Ovary (tissue), 9 donors: Measurements from ENCODE around the gene PRR30. TPM values are rescaled to one million over a fixed set of nuclear protein-coding genes. Genes with fewer than 3 reads are reported as not detected.

Experiments
- DNase-seq, 5 donors: peaks; one replicate each; pipeline ENCODE4 v3.0.0-alpha.2; 2019 to 2020
- H3K27ac ChIP-seq, 2 donors: fragments of 200-600 bp; one replicate each; pipeline versions ENCODE4 v1.5.1 to v1.8.0; 2019 to 2022
- H3K27me3 ChIP-seq: fragments of 200-600 bp; one replicate; pipeline ENCODE4 v1.8.0; 2022
- H3K36me3 ChIP-seq: fragments of 200-600 bp; sonication (generic); one replicate; pipeline ENCODE4 v1.5.1; 2019
- H3K4me1 ChIP-seq: one replicate; pipeline ENCODE4 v1.8.1; 2013; ENCODE audit warnings: mild to moderate bottlenecking, moderate library complexity; ENCODE audit not compliant: insufficient read depth
- H3K4me3 ChIP-seq: fragments of 200-600 bp; sonication (generic); one replicate; pipeline ENCODE4 v1.5.1; 2017
- H3K9me3 ChIP-seq, 2 donors: fragments of 200-600 bp in 1 of 2; sonication (generic) in 1 of 2; one replicate each; pipeline versions ENCODE4 v1.5.1 to v1.8.1; 2013 to 2019; ENCODE audit warnings: mild to moderate bottlenecking in 1 of 2, moderate library complexity in 1 of 2
- EP300 ChIP-seq: sonication (generic); formaldehyde crosslinking; IDR thresholded peaks from one replicate; pipeline ENCODE4 v1.6.1; 2017; ENCODE audit warnings: antibody characterized with exemption
- POLR2A ChIP-seq: fragments of 450-650 bp; IDR thresholded peaks from one replicate; pipeline ENCODE4 v1.6.1; 2017; ENCODE audit warnings: antibody characterized with exemption, mild to moderate bottlenecking, moderate library complexity
- WGBS, 3 donors: extraction: QIAGEN DNeasy Blood & Tissue Kit in 1 of 3; methylation state at CpG; one replicate each; pipeline versions ENCODE4 v1.1.5 to v1.1.7; 2013 to 2017; 5-methylcytosine and 5-hydroxymethylcytosine counted together
- intact Hi-C, 4 donors: fragments of 100-400 bp; cut with DNase I; formaldehyde crosslinking; loops; one replicate each; pipeline versions ENCODE4 v1.11.0 to v1.15.1; 2022 to 2023
- polyA plus RNA-seq, 2 donors: library from polyadenylated mRNA; stranded (reverse); fragments of 200-250 nt in 1 of 2; fragments of 350-450 nt in 1 of 2; fragmentation: Illumina TruSeq in 1 of 2; extraction: RNeasy Lipid Tissue Mini Kit (QIAGEN cat#74804) in 1 of 2; gene quantifications; one replicate each; pipeline ENCODE4 v1.2.3, GENCODE V29; 2013 to 2014
- total RNA-seq, 7 donors: library from RNA; depleted of rRNA in 2 of 7; stranded (reverse); fragments of >200 nt in 2 of 7; fragmentation: NEBNext Ultra II Directional in 3 of 7; extraction: Animal tissue kit (Norgen Biotek cat#: 25700) in 3 of 7; gene quantifications; one replicate each; pipeline versions ENCODE4 v1.1.0 to v1.2.4, GENCODE V29; 2016 to 2023
- TF ChIP-seq, protein P1 (sequence below), 3 donors: fragments of 450-650 bp in 2 of 3; fragments of 200-600 bp in 1 of 3; IDR thresholded peaks; one replicate each; pipeline versions ENCODE4 v1.5.1 to v1.8.0; 2016 to 2022; ENCODE audit warnings: antibody characterized with exemption in 3 of 3, mild to moderate bottlenecking in 1 of 3
- donor health status: DM: no; HTN: no; CAD: no; lungs with moderate emphysema.
- donor health status: DM: no; HTN: no; CAD: no.
- donor health status: Bipolar disorder and iron deficiency.
- donor health status: DM: yes; HTN: yes; CAD: no.
- donor health status: DM: no; HTN: no; CAD: no.
- donor health status: DM: yes; HTN: yes; CAD: no.

The PRR30 gene
- total and polyA plus RNA-seq, 9 donors: not detected

DNA sequence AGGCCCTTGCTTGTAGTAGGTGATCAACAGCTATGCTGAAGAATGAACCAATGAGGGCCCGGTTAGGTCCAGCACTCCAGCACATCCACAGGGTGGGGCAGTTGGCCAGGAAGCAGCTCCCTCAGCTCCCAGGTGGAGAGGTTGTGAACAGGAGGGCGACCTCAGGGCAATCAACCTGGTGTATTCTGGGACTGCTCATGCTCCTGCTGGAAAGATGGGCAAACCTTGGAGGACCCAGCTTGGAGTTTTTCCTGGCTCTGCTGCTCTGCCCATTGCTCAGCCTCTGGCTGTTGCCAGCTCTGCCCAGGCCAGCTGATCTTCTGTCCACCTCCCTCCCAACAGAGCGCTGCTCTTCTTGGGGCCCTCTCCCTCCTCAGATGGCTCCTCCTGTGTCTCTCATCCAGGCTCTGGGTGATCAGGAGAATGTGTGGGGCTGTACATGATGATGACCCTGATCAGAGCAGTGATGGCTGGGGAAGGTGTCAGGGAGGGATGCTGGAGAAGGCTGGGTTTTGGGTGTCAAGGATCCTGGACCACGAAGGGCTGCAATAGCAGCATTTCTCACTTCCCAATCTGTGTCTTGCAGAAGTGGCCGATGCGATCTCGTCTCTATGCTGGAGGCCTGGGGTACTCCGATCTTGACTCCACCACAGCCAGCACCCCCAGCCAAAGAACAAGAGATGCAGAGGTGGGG, 13.0 kb upstream of the PRR30 start:
- Histone ChIP-seq H3K36me3 (no peaks in the 10 kb centered on the region), H3K9me3 (no peaks in the 10 kb centered on the region), H3K4me3 (no peak overlapping the region), H3K27ac (peak overlapping the region; percentile 30 to 77), H3K27me3 (no peaks in the 10 kb centered on the region), H3K4me1 (peaks cover 45% of the 10 kb centered on the region)
- TF ChIP-seq EP300: no peak
- no peak for TF ChIP-seq POLR2A
- TF ChIP-seq, protein P1, sequence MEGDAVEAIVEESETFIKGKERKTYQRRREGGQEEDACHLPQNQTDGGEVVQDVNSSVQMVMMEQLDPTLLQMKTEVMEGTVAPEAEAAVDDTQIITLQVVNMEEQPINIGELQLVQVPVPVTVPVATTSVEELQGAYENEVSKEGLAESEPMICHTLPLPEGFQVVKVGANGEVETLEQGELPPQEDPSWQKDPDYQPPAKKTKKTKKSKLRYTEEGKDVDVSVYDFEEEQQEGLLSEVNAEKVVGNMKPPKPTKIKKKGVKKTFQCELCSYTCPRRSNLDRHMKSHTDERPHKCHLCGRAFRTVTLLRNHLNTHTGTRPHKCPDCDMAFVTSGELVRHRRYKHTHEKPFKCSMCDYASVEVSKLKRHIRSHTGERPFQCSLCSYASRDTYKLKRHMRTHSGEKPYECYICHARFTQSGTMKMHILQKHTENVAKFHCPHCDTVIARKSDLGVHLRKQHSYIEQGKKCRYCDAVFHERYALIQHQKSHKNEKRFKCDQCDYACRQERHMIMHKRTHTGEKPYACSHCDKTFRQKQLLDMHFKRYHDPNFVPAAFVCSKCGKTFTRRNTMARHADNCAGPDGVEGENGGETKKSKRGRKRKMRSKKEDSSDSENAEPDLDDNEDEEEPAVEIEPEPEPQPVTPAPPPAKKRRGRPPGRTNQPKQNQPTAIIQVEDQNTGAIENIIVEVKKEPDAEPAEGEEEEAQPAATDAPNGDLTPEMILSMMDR (IDR thresholded peaks at IDR 0.05): no peak
- DNase-seq: peak in 2 of 5 donors; percentile 15 to 38
- intact Hi-C loops: no loop called here
- WGBS, 3 donors: 87 to 90% (median 90%) methylated on average over 8 of the region's 8 CpGs

DNA sequence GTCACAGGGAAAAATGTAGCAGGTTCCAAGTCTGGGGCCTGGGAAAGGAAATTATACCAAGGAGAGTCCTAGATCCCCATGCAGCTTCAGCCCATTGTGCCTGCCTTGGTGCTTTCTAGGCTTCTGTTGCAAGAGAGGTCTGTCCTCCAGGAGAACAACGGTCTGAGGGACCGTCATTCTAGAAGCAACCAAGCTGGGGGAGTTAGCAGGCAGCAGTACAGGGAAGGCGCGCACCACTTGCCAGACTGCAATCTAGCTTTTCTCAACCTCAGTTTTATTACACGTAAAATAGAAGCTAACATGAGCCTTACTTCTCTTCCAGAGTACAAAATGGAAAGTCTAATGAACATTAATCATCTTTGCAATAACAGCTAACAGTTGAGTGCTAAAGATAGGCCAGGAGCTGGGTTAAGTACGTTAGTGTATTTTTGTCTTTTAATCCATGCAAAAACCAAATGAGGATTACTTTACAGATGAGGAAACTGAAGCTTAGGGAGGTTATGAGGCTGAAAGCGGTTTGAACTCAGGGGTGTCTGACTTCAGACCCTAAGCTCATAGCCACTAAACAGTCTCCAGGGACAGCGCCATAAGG, 11.5 kb upstream of the PRR30 start:
- peak in 2 of 5 donors; percentile 27 to 46 for DNase-seq
- intact Hi-C loops: no loop called here
- no peaks in the 10 kb centered on the region for H3K27me3 ChIP-seq
- TF ChIP-seq EP300: no peak
- 34 to 38% (median 37%) methylated on average over 8 of the region's 8 CpGs for WGBS, 3 donors
- H3K27ac ChIP-seq: peak overlapping the region; percentile 15 to 78
- peak overlapping the region; percentile 36 for H3K4me3 ChIP-seq
- H3K9me3 ChIP-seq: no peaks in the 10 kb centered on the region
- H3K36me3 ChIP-seq: no peaks in the 10 kb centered on the region
- H3K4me1 ChIP-seq: peaks cover 42% of the 10 kb centered on the region

DNA sequence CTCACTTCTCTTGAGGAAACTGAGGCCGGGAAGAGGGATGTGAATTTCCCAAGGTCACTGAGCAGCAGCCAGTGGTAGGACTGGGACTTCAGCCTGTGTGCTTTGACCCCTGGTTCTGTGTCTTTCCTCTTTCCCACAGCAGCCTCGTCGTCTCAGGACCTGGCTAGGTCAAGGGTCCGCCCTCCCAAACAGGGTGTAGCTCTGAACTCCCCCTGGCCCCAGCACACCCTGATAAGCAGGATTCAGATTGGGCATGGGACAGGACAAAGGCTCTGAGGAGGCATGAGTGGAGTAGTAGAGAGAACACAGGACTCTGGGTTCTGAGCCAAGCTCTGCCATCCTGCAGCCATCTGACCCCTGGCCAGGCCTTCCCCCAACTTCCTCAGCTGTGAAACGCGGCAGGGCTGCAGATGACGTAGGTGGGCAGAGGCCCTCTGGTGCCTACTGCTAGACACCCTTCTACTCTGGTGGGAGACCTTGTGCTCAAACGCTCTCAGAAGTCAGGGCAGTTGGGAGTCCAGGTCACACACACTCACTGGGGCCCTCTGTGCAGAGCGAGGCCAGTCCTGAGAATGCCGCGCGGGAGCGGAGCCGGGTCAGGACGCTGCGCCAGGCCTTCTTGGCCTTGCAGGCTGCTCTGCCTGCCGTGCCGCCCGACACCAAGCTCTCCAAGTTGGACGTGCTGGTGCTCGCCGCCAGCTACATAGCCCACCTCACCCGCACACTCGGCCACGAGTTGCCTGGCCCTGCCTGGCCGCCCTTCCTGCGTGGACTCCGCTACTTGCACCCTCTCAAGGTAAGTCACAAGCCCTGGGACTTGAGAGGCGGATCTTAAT, 10.6 kb upstream of the PRR30 start:
- TF ChIP-seq, protein P1 (IDR thresholded peaks at IDR 0.05): no peak
- TF ChIP-seq EP300 (no peak), POLR2A (no peak)
- H3K36me3 ChIP-seq: no peaks in the 10 kb centered on the region
- no peaks in the 10 kb centered on the region for H3K9me3 ChIP-seq
- 34 to 43% (median 37%) methylated on average over 26 to 29 of the region's 29 CpGs for WGBS, 3 donors
- H3K4me1 ChIP-seq: peaks cover 35% of the 10 kb centered on the region
- intact Hi-C loops: no loop called here
- DNase-seq: peak in 2 of 5 donors; percentile 48 to 69
- H3K27me3 ChIP-seq: no peaks in the 10 kb centered on the region
- peak overlapping the region; percentile 15 to 78 for H3K27ac ChIP-seq
- H3K4me3 ChIP-seq: peak overlapping the region; percentile 36

DNA sequence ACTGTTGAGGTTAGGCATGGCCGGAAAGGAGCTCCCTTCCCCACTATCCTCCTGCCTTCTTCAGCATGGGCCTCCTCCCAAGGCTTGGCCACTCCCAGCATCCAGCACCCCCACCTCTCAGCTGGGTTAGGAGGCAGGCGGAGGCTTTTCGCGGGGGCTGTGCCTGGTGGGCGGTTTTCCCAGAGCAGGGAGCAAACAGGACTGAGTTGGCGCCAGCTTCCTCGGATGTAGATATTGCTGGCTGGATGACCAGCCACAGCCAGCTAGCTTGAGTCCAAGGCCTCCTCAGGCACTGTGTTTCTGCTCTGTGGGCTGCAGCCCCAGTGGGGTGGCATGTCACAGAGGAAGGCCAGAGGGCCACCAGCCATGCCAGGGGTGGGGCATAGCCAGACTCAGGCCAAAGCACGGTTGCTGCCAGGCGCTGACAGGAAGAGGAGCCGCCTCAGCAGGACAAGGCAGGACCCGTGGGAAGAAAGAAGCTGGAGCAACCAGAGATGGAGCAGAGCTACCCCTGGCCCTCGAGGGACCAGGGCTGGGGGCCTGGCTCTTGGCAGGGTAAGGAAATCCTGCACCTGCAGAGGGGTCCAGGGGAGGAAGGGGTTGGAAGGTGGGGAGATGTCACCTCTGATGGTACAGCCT, 9.7 kb upstream of the PRR30 start, which contains the start of gene TCF23:
Gene TCF23 (plus strand): TSS at position 204 of the 639 bp plus-strand sequence. CDS start 130 bp downstream, at position 334.
- TF ChIP-seq EP300: no peak
- TF ChIP-seq POLR2A: peak; percentile 34
- intact Hi-C loops: no loop called here
- peak within 1 kb of the TSS; percentile 15 to 78 for H3K27ac ChIP-seq
- H3K4me3 ChIP-seq: peak within 1 kb of the TSS; percentile 36
- H3K4me1 ChIP-seq: peaks cover 31% of the 10 kb centered on the region
- WGBS, 3 donors: 2 to 13% (median 6%) methylated on average over 11 to 12 of the region's 12 CpGs
- no peaks in the 10 kb centered on the region for H3K36me3 ChIP-seq
- no peaks in the 10 kb centered on the region for H3K27me3 ChIP-seq
- peak; percentile 93 to 96 (median 94) for DNase-seq
- H3K9me3 ChIP-seq: no peaks in the 10 kb centered on the region

DNA sequence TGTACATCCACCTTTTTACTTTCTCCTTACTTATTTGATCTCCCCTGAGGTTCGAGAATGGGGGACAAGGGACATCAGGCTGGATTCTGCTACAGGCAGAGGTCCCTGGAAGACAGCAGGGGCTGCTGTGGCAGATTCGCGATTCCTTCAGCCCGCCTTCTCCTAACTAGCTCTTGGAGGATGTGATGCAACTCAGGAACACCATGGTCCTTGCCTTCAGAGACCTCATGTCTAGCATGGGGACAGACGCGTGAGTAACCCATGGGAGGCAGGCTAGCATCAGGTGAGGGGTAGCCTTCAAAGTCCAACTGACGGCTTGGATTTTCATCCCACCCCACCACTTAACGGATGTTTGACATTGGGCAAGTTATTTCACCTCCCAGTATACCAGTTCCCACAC, 8.7 kb upstream of the PRR30 start:
- no peak overlapping the region for H3K4me3 ChIP-seq
- H3K27me3 ChIP-seq: no peaks in the 10 kb centered on the region
- H3K27ac ChIP-seq: no peak overlapping the region
- 91 to 96% (median 95%) methylated on average over 8 of the region's 8 CpGs for WGBS, 3 donors
- peaks cover 30% of the 10 kb centered on the region for H3K4me1 ChIP-seq
- TF ChIP-seq POLR2A (no peak), EP300 (no peak)
- TF ChIP-seq, protein P1 (IDR thresholded peaks at IDR 0.05): no peak
- H3K9me3 ChIP-seq: no peaks in the 10 kb centered on the region
- intact Hi-C loops: no loop called here
- DNase-seq: no peak
- H3K36me3 ChIP-seq: no peaks in the 10 kb centered on the region
